ENCODE results near the gene FAM83B.

DNA sequence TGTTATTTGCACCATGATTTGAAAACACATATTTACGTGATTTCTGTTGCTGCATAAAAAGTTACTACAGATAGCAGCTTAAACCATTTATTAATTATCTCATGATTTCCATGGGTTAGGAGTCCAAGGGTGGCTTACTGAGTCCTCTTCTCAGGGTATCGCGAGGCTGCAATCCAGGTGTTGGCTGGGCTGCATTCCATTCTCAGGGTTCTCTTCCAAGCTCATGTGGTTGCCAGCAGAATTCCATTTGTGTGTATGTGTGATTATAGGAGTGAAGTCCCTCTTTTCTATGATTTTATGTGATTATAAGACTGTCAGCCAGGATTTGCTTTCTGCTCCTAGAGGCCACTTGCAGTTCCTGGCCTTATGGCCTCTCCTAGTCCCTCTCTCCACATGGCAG, 135.1 kb downstream of the FAM83B start:
- TF ChIP-seq EZH2phosphoT487 (IDR thresholded peaks at IDR 0.05; ENCODE audit: borderline replicate concordance, low read length), result no peak
- TF ChIP-seq, protein P1, sequence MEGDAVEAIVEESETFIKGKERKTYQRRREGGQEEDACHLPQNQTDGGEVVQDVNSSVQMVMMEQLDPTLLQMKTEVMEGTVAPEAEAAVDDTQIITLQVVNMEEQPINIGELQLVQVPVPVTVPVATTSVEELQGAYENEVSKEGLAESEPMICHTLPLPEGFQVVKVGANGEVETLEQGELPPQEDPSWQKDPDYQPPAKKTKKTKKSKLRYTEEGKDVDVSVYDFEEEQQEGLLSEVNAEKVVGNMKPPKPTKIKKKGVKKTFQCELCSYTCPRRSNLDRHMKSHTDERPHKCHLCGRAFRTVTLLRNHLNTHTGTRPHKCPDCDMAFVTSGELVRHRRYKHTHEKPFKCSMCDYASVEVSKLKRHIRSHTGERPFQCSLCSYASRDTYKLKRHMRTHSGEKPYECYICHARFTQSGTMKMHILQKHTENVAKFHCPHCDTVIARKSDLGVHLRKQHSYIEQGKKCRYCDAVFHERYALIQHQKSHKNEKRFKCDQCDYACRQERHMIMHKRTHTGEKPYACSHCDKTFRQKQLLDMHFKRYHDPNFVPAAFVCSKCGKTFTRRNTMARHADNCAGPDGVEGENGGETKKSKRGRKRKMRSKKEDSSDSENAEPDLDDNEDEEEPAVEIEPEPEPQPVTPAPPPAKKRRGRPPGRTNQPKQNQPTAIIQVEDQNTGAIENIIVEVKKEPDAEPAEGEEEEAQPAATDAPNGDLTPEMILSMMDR (IDR thresholded peaks at IDR 0.05; ENCODE audit: low read depth, low read length, poor library complexity, severe bottlenecking), result no peak

All from DOHH2 (cell line).